Measurements from ENCODE around the gene LDLRAD2. TPM values are rescaled to one million over a fixed set of nuclear protein-coding genes. Genes with fewer than 3 reads are reported as not detected.

Gene LDLRAD2
- polyA plus RNA-seq, 1 of the 3 experiments (the other 2 are of a cell fraction), result 0.02 TPM

- no peak for TF ChIP-seq USF2 (IDR thresholded peaks at IDR 0.05; ENCODE audit: borderline replicate concordance, low read depth, low read length)
These were observed 17.2 kb downstream of the LDLRAD2 start (continued) for GRCh38 chr1:21829294-21829693.

- H2AFZ ChIP-seq (ENCODE audit: low read depth), result no peak overlapping the region
- no peaks in the 10 kb centered on the region for H3K79me2 ChIP-seq (ENCODE audit: insufficient read depth)
- H3K4me3 ChIP-seq (ENCODE audit: low read depth in 2 of 2, low read length in 1 of 2), result no peak overlapping the region
- H3K27ac ChIP-seq (ENCODE audit: low read depth in 2 of 2, low read length in 1 of 2), result no peak overlapping the region
- no peaks in the 10 kb centered on the region for H3K9me3 ChIP-seq
- no peaks in the 10 kb centered on the region for H4K20me1 ChIP-seq (ENCODE audit: insufficient read depth)
- no peaks in the 10 kb centered on the region for H3F3A ChIP-seq (replicated peaks; ENCODE audit: insufficient read depth)
- H3K4me1 ChIP-seq (ENCODE audit: control insufficient read depth in 1 of 2, insufficient read depth in 2 of 2, low read depth in 1 of 2, low read length in 1 of 2), result no peaks in the 10 kb centered on the region
- peaks cover 24 to 45% of the 10 kb centered on the region in 2 experiments for H3K36me3 ChIP-seq (replicated peaks in 1 of 2; ENCODE audit: control insufficient read depth in 1 of 2, insufficient read depth in 2 of 2, low read length in 1 of 2)
- no peak for TF ChIP-seq FOXM1 (IDR thresholded peaks at IDR 0.05; ENCODE audit: low read depth)
- TF ChIP-seq RCOR1 (IDR thresholded peaks at IDR 0.05; ENCODE audit: low read length), result no peak
- no peak for TF ChIP-seq RFX5 (IDR thresholded peaks at IDR 0.05; ENCODE audit: low read length)
- no peak for TF ChIP-seq JUND (IDR thresholded peaks at IDR 0.05)
- TF ChIP-seq RXRA (IDR thresholded peaks at IDR 0.05; ENCODE audit: borderline replicate concordance, low read depth), result no peak
- no peak for TF ChIP-seq IRF3 (IDR thresholded peaks at IDR 0.05; ENCODE audit: low read depth, low read length)
- TF ChIP-seq MEF2A (IDR thresholded peaks at IDR 0.05; ENCODE audit: borderline replicate concordance, low read depth), result no peak
- no peak for DNase-seq
- POLR2A ChIA-PET, result no interaction called here
- no peak overlapping the region for H3K4me2 ChIP-seq
- no peak overlapping the region for H3K9ac ChIP-seq
- WGBS (ENCODE audit: low lambda C conversion rate), result 88% methylated on average over 14 of the region's 23 CpGs
- CTCF ChIA-PET, result no interaction called here
- H3K27me3 ChIP-seq (ENCODE audit: insufficient read depth), result no peaks in the 10 kb centered on the region
- no peaks in the 10 kb centered on the region for H3K9me2 ChIP-seq
These were observed 18.9 kb downstream of the LDLRAD2 start for GRCh38 chr1:21830792-21831453.

- no peak for TF ChIP-seq MXI1 (IDR thresholded peaks at IDR 0.05; ENCODE audit: low read depth, low read length)
- TF ChIP-seq MEF2A (IDR thresholded peaks at IDR 0.05; ENCODE audit: borderline replicate concordance, low read depth), result no peak
- TF ChIP-seq GABPA (IDR thresholded peaks at IDR 0.05; ENCODE audit: low read depth), result no peak
- no peak for TF ChIP-seq RCOR1 (IDR thresholded peaks at IDR 0.05; ENCODE audit: low read length)
- no peak for TF ChIP-seq POLR2AphosphoS5 (IDR thresholded peaks at IDR 0.05; ENCODE audit: low read depth, low read length)
- no peak for TF ChIP-seq SIN3A (IDR thresholded peaks at IDR 0.05; ENCODE audit: borderline replicate concordance, low read depth, low read length)
- TF ChIP-seq PBX3 (IDR thresholded peaks at IDR 0.05), result no peak
- TF ChIP-seq ZBTB33 (IDR thresholded peaks at IDR 0.05; ENCODE audit: borderline replicate concordance, low read depth), result no peak
- no peak for TF ChIP-seq YY1 (IDR thresholded peaks at IDR 0.05; ENCODE audit: low read depth)
- no peak for TF ChIP-seq USF1 (IDR thresholded peaks at IDR 0.05; ENCODE audit: borderline replicate concordance, low read depth)
- TF ChIP-seq TAF1 (IDR thresholded peaks at IDR 0.05; ENCODE audit: borderline replicate concordance, low read depth, low read length), result no peak
- no peaks in the 10 kb centered on the region for H3F3A ChIP-seq (replicated peaks; ENCODE audit: insufficient read depth)
- ChIA-PET CTCF (no interaction called here), POLR2A (no interaction called here)
- no peaks in the 10 kb centered on the region for H3K9me2 ChIP-seq
- no peak overlapping the region for H3K4me3 ChIP-seq (ENCODE audit: low read depth in 2 of 2, low read length in 1 of 2)
- WGBS (ENCODE audit: low lambda C conversion rate), result 97% methylated on average over 3 of the region's 14 CpGs
- no peaks in the 10 kb centered on the region for H3K79me2 ChIP-seq (ENCODE audit: insufficient read depth)
- no peaks in the 10 kb centered on the region for H3K27me3 ChIP-seq (ENCODE audit: insufficient read depth)
- H3K27ac ChIP-seq (ENCODE audit: low read depth in 2 of 2, low read length in 1 of 2), result no peak overlapping the region
- H3K36me3 ChIP-seq (replicated peaks in 1 of 2; ENCODE audit: control insufficient read depth in 1 of 2, insufficient read depth in 2 of 2, low read length in 1 of 2), result peaks cover 26 to 45% of the 10 kb centered on the region in 2 experiments
- H4K20me1 ChIP-seq (ENCODE audit: insufficient read depth), result no peaks in the 10 kb centered on the region
- H3K4me1 ChIP-seq (ENCODE audit: control insufficient read depth in 1 of 2, insufficient read depth in 2 of 2, low read depth in 1 of 2, low read length in 1 of 2), result no peaks in the 10 kb centered on the region
- H3K4me2 ChIP-seq, result no peak overlapping the region
- no peak overlapping the region for H2AFZ ChIP-seq (ENCODE audit: low read depth)
- H3K9me3 ChIP-seq, result no peaks in the 10 kb centered on the region
- H3K9ac ChIP-seq, result no peak overlapping the region
- DNase-seq, result no peak
These were observed 19.4 kb downstream of the LDLRAD2 start for GRCh38 chr1:21831454-21831970.

Measured in SK-N-SH (cell line).